Fibroblast of lung (primary cell): ENCODE measurements around the gene FBXO3. TPM values are rescaled to one million over a fixed set of nuclear protein-coding genes. Genes with fewer than 3 reads are reported as not detected.
"Not testable (repeated sequence)": the region's sequence is repeated elsewhere in the genome, so short reads cannot be mapped to it uniquely, and the experiment has no call there.

ENCODE experiments used
- DNase-seq, 2 donors: peaks; one replicate each; pipeline versions ENCODE4 v3.0.0 to v3.0.0-alpha.2; 2010; ENCODE audit warnings: low read depth in 2 of 2
- H2AFZ ChIP-seq: 2 replicates; pipeline ENCODE4 v1.5.1; 2012; ENCODE audit warnings: low read length, control low read depth, inconsistent platforms
- H3K27ac ChIP-seq: 2 replicates; pipeline ENCODE4 v1.5.1; 2011; ENCODE audit warnings: low read length, control low read depth; ENCODE audit not compliant: insufficient read depth
- H3K27me3 ChIP-seq: 2 replicates; pipeline ENCODE4 v1.5.1; 2011; ENCODE audit warnings: mild to moderate bottlenecking, low read length; ENCODE audit not compliant: control insufficient read depth, insufficient read depth
- H3K36me3 ChIP-seq: 2 replicates; pipeline ENCODE4 v1.5.1; 2011; ENCODE audit warnings: low read length; ENCODE audit not compliant: control insufficient read depth, insufficient read depth
- H3K4me1 ChIP-seq: 2 replicates; pipeline ENCODE4 v1.5.1; 2011; ENCODE audit warnings: low read length; ENCODE audit not compliant: control insufficient read depth, insufficient read depth; ENCODE audit errors: extremely low read depth
- H3K4me2 ChIP-seq: 2 replicates; pipeline ENCODE4 v1.5.1; 2011; ENCODE audit warnings: low read length, control low read depth; ENCODE audit not compliant: insufficient read depth; ENCODE audit errors: extremely low read depth
- H3K4me3 ChIP-seq, 4 experiments: fragments of 200-600 bp in 1 of 4; sonication (generic) in 1 of 4; replicated peaks in 1 of 4; 2 replicates each; pipeline ENCODE4 v1.5.1; 2011 to 2016; ENCODE audit warnings: low read length in 4 of 4, low read depth in 3 of 4, mild to moderate bottlenecking in 3 of 4, control low read depth in 2 of 4, inconsistent platforms in 1 of 4, mixed read lengths in 1 of 4; ENCODE audit not compliant: insufficient read depth in 1 of 4; ENCODE audit errors: control extremely low read depth in 1 of 4
- H3K79me2 ChIP-seq: 2 replicates; pipeline ENCODE4 v1.5.1; 2012; ENCODE audit warnings: mild to moderate bottlenecking, low read length, inconsistent platforms; ENCODE audit not compliant: control insufficient read depth, insufficient read depth
- H3K9ac ChIP-seq: 2 replicates; pipeline ENCODE4 v1.5.1; 2011; ENCODE audit warnings: mild to moderate bottlenecking, low read length, control low read depth; ENCODE audit not compliant: insufficient read depth
- H3K9me3 ChIP-seq: 2 replicates; pipeline ENCODE4 v1.5.1; 2012; ENCODE audit warnings: low read depth, low read length; ENCODE audit not compliant: control insufficient read depth, insufficient read depth
- H4K20me1 ChIP-seq: 2 replicates; pipeline ENCODE4 v1.5.1; 2011; ENCODE audit warnings: low read length; ENCODE audit not compliant: control insufficient read depth, insufficient read depth; ENCODE audit errors: extremely low read depth
- EZH2 ChIP-seq: IDR thresholded peaks from 2 replicates; pipeline ENCODE4 v1.5.1; 2012; ENCODE audit warnings: low read length, control low read depth, mild to moderate bottlenecking; ENCODE audit errors: missing control alignments
- polyA plus RNA-seq, 2 donors: library from polyadenylated mRNA; depleted of rRNA in 1 of 2; stranded (reverse) in 1 of 2; unstranded in 1 of 2; fragments of >200 nt; gene quantifications; 2 replicates each; pipeline ENCODE4 v1.2.1, GENCODE V29; 2011 to 2012; ENCODE audit warnings: missing spikeins in 1 of 2
- total RNA-seq: library from RNA; depleted of rRNA; stranded (reverse); fragments of >200 nt; gene quantifications from 2 replicates; pipeline ENCODE4 v1.2.1, GENCODE V29; 2014
- TF ChIP-seq, protein P1 (sequence below), 2 donors: IDR thresholded peaks in 1 of 2; conservative IDR thresholded peaks in 1 of 2; 1 replicate in 1 of 2; 2 replicates in 1 of 2; pipeline ENCODE4 v1.5.1; 2011 to 2012; ENCODE audit warnings: low read length in 2 of 2, control low read depth in 1 of 2, inconsistent platforms in 1 of 2, low read depth in 1 of 2, mild to moderate bottlenecking in 1 of 2

Gene FBXO3
- total and polyA plus RNA-seq, 2 donors (not counting 1 experiment from before 2014, with no cell fraction given), result 28.7 to 46.2 TPM

DNA sequence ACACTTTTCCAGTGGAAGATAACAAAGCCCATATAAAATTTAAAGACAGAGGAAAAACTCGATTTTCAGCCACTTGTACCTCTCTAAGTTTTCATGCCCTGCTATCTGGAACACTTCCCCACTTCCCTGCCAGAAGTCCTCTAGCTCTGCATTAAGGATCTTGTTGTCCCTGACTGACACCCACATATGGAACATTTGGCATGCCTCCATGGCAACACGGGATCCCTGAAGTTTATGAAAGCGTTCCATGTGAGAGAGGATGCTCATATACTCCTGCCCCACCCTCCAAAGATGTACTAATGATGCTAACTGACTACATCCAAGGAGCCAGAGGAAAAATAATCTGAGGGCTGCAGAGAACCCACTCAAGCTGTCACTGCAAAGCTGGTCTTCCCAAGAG, 64.9 kb downstream of the FBXO3 start:
- DNase-seq, result no peak
- no peak overlapping the region for H3K27ac ChIP-seq

DNA sequence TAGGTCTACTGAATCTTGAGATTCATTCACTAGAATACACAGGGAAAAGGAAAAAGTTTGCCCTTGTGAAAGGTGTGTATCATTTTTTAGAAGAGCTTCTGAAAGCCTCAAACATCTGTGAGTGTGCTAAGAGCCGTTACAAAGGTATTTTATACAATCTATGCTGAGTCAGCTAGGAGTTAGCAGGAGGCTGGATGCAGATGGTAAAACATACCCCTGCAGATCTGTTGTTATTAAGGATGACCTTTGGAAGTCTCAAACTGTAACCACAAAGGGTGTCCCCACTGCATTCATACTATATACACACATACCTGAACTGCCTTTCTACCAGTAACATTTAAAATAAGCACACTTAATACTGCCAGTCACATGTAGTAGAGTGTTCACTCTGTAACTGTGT, 65.3 kb downstream of the FBXO3 start:
- Histone ChIP-seq H3K4me1 (peaks cover 16% of the 10 kb centered on the region), H4K20me1 (no peaks in the 10 kb centered on the region), H2AFZ (no peak overlapping the region), H3K36me3 (peaks cover 11% of the 10 kb centered on the region), H3K9ac (no peak overlapping the region), H3K9me3 (no peaks in the 10 kb centered on the region), H3K27me3 (no peaks in the 10 kb centered on the region), H3K4me3 (no peak overlapping the region), H3K4me2 (no peak overlapping the region), H3K27ac (no peak overlapping the region), H3K79me2 (peaks cover 35% of the 10 kb centered on the region)
- no peak for DNase-seq
- TF ChIP-seq EZH2, result no peak
- TF ChIP-seq, protein P1, sequence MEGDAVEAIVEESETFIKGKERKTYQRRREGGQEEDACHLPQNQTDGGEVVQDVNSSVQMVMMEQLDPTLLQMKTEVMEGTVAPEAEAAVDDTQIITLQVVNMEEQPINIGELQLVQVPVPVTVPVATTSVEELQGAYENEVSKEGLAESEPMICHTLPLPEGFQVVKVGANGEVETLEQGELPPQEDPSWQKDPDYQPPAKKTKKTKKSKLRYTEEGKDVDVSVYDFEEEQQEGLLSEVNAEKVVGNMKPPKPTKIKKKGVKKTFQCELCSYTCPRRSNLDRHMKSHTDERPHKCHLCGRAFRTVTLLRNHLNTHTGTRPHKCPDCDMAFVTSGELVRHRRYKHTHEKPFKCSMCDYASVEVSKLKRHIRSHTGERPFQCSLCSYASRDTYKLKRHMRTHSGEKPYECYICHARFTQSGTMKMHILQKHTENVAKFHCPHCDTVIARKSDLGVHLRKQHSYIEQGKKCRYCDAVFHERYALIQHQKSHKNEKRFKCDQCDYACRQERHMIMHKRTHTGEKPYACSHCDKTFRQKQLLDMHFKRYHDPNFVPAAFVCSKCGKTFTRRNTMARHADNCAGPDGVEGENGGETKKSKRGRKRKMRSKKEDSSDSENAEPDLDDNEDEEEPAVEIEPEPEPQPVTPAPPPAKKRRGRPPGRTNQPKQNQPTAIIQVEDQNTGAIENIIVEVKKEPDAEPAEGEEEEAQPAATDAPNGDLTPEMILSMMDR (conservative IDR thresholded peaks at IDR 0.05 in 1 of 2, IDR thresholded peaks at IDR 0.05 in 1 of 2; ENCODE audit: low read depth in 1 of 2, low read length in 2 of 2), result no peak

More for the DNA sequence above, 64.9 kb downstream of the FBXO3 start:
- no peak overlapping the region for H3K4me2 ChIP-seq
- no peak for TF ChIP-seq EZH2
- TF ChIP-seq, protein P1 (conservative IDR thresholded peaks at IDR 0.05 in 1 of 2, IDR thresholded peaks at IDR 0.05 in 1 of 2; ENCODE audit: low read depth in 1 of 2, low read length in 2 of 2), result no peak
- H3K27me3 ChIP-seq, result no peaks in the 10 kb centered on the region
- no peak overlapping the region for H3K9ac ChIP-seq
- no peak overlapping the region for H2AFZ ChIP-seq
- H4K20me1 ChIP-seq, result no peaks in the 10 kb centered on the region
- peaks cover 39% of the 10 kb centered on the region for H3K79me2 ChIP-seq
- H3K4me1 ChIP-seq, result peaks cover 14% of the 10 kb centered on the region
- no peak overlapping the region for H3K4me3 ChIP-seq
- no peaks in the 10 kb centered on the region for H3K9me3 ChIP-seq
- peaks cover 13% of the 10 kb centered on the region for H3K36me3 ChIP-seq

DNA sequence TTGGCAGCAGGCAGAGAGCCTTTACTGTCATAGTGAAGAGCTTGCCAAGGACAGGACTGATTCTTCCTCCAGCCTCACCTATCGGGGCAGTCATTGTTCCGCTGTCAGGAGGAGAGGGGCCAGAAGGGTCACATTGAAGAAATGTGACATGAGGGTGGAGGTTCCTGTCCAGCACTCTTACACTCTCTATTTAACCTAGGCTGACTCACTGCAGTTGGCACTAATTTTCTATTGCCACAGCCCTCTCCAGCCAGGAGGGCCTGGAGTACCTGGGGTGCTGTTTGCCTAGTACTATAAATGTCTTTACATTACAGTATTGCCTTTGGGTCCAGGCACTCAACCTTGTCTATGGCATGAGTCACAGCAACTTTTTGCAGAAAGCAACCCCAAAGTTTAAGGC, 66.5 kb downstream of the FBXO3 start:
- H2AFZ ChIP-seq, result not testable (repeated sequence)
- peaks cover 30% of the 10 kb centered on the region for H3K79me2 ChIP-seq

More for the DNA sequence above, 66.5 kb downstream of the FBXO3 start:
- H3K4me3 ChIP-seq, H3K9ac ChIP-seq, H3K9me3 ChIP-seq, H3K27ac ChIP-seq, H3K4me2 ChIP-seq, DNase-seq, H3K27me3 ChIP-seq, H4K20me1 ChIP-seq: not testable (repeated sequence)
- Histone ChIP-seq H3K36me3 (peaks cover 11% of the 10 kb centered on the region), H3K4me1 (peaks cover 24% of the 10 kb centered on the region)
